Esophagus squamous epithelium (tissue), 4 donors: ENCODE measurements around the gene SLC50A1.

Experiments
- CTCF ChIP-seq, 6 experiments: fragments of 450-650 bp in 4 of 6; fragments of 200-600 bp in 2 of 6; sonication (generic) in 2 of 6; IDR thresholded peaks; one replicate each; pipeline ENCODE4 v1.5.1; 2016 to 2019; ENCODE audit warnings: antibody characterized with exemption in 6 of 6, mild to moderate bottlenecking in 4 of 6, moderate library complexity in 4 of 6
- POLR2A ChIP-seq, 4 donors: fragments of 450-650 bp; IDR thresholded peaks; one replicate each; pipeline ENCODE4 v1.6.1; 2017; ENCODE audit warnings: antibody characterized with exemption in 4 of 4, mild to moderate bottlenecking in 4 of 4, moderate library complexity in 3 of 4

DNA sequence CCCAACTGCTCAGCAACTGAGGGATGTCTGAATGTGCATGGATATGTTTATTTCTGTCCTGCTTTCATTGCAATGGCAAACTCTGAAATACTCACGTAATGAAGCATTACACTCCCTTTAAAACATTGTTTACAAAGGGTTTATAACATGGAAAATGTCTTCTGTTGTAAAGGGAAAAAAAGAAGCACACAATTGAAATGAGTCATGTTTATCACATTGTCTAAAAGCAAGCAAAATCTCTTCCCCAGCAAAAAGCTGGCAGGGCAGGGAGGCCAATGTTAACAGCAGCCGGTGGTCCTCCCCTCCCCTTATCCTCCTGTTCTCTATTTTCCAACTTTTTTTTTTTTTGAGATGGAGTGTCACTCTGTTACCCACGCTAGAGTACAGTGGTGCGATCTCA, 11.9 kb upstream of the SLC50A1 start:
- TF ChIP-seq CTCF (IDR thresholded peaks at IDR 0.05) (no peak), POLR2A (IDR thresholded peaks at IDR 0.05) (no peak)
